NB4 (cell line): ENCODE measurements around the gene CDK14.

ENCODE experiments used
- POLR2A ChIP-seq: IDR thresholded peaks from 2 replicates; pipeline ENCODE4 v1.6.1; 2011; ENCODE audit warnings: mild to moderate bottlenecking; ENCODE audit not compliant: insufficient read length; ENCODE audit errors: extremely low read depth
- TF ChIP-seq, protein P1 (sequence below): IDR thresholded peaks from one replicate; pipeline ENCODE4 v1.5.1; 2012; ENCODE audit warnings: low read depth, low read length
- TF ChIP-seq, protein P2 (sequence below): IDR thresholded peaks from 2 replicates; pipeline ENCODE4 v1.6.1; 2011; ENCODE audit warnings: low read depth, low read length

DNA sequence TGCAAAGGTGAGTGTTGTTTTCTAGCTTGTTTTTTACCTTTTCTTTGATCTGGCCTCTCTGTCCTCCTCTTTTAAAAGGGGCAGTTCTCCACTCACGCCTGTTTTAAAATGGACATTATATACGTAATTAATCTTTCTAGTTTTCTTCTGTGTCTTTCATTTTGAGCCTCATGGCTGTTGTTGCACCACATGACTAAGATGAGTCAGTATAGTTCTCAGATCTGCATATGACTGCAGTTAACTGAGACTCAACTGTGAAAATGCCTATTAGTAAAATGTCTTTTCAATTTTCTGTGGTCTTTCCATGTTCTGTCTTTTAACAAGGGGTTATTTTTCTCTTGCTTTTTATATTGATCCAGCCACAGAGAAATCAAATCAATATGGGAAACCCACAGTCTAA lies 296.1 kb downstream of the CDK14 start:
- TF ChIP-seq, protein P1, sequence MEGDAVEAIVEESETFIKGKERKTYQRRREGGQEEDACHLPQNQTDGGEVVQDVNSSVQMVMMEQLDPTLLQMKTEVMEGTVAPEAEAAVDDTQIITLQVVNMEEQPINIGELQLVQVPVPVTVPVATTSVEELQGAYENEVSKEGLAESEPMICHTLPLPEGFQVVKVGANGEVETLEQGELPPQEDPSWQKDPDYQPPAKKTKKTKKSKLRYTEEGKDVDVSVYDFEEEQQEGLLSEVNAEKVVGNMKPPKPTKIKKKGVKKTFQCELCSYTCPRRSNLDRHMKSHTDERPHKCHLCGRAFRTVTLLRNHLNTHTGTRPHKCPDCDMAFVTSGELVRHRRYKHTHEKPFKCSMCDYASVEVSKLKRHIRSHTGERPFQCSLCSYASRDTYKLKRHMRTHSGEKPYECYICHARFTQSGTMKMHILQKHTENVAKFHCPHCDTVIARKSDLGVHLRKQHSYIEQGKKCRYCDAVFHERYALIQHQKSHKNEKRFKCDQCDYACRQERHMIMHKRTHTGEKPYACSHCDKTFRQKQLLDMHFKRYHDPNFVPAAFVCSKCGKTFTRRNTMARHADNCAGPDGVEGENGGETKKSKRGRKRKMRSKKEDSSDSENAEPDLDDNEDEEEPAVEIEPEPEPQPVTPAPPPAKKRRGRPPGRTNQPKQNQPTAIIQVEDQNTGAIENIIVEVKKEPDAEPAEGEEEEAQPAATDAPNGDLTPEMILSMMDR: no peak
- TF ChIP-seq, protein P2, sequence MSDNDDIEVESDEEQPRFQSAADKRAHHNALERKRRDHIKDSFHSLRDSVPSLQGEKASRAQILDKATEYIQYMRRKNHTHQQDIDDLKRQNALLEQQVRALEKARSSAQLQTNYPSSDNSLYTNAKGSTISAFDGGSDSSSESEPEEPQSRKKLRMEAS: no peak
- TF ChIP-seq POLR2A: no peak
